H1 (cell line): ENCODE measurements around the gene DHRS1. TPM values are rescaled to one million over a fixed set of nuclear protein-coding genes. Genes with fewer than 3 reads are reported as not detected.

Source experiments
- CTCF ChIP-seq, 3 experiments: IDR thresholded peaks; 1 replicate in 2 of 3; 2 replicates in 1 of 3; pipeline versions ENCODE4 v1.5.1 to v1.6.1; 2011; ENCODE audit warnings: low read length in 3 of 3, mild to moderate bottlenecking in 3 of 3, inconsistent platforms in 2 of 3, low read depth in 1 of 3, moderate library complexity in 1 of 3; ENCODE audit not compliant: insufficient read depth in 1 of 3; ENCODE audit errors: control extremely low read depth in 1 of 3
- SRF ChIP-seq: IDR thresholded peaks from 2 replicates; pipeline ENCODE4 v1.6.1; 2011; ENCODE audit warnings: mild to moderate bottlenecking, low read depth, low read length, moderate library complexity
- TAF7 ChIP-seq: optimal IDR thresholded peaks from 2 replicates; pipeline ENCODE3; 2011; ENCODE audit warnings: low read depth, mild to moderate bottlenecking, inconsistent platforms, low read length, moderate library complexity, borderline replicate concordance
- polyA plus RNA-seq, 7 experiments: library from polyadenylated mRNA; depleted of rRNA in 3 of 7; stranded (reverse) in 5 of 7; unstranded in 2 of 7; fragments of >200 nt in 5 of 7; fragments of 200-250 nt in 2 of 7; gene quantifications; 1 replicate in 5 of 7; 2 replicates in 1 of 7; 4 replicates in 1 of 7; pipeline versions ENCODE4 v1.2.1 to v1.2.3, GENCODE V29; 2011 to 2013; ENCODE audit warnings: missing spikeins in 2 of 7, mixed read lengths in 2 of 7
- total RNA-seq: library from RNA; stranded (reverse); fragmentation: NEBNext Ultra II Directional; extraction: Animal tissue kit (Norgen Biotek cat#: 25700); gene quantifications from 2 replicates; pipeline ENCODE4 v1.2.1, GENCODE V29; 2021

The DHRS1 gene
- total and polyA plus RNA-seq, 2 of the 8 experiments (the other 6 are each of a cell fraction or from before 2014, with no cell fraction given): 8.8 to 31.7 TPM

GRCh38 chr14:24253936-24254335 is 45.6 kb downstream of the DHRS1 start (continued):
- TF ChIP-seq SRF (no peak), TAF7 (no peak), CTCF (IDR thresholded peaks at IDR 0.05; ENCODE audit: control extremely low read depth in 1 of 3, insufficient read depth in 1 of 3, low read depth in 1 of 3, low read length in 3 of 3) (no peak)
